Measurements from ENCODE around the gene TNPO3.

The TNPO3 gene

DNA sequence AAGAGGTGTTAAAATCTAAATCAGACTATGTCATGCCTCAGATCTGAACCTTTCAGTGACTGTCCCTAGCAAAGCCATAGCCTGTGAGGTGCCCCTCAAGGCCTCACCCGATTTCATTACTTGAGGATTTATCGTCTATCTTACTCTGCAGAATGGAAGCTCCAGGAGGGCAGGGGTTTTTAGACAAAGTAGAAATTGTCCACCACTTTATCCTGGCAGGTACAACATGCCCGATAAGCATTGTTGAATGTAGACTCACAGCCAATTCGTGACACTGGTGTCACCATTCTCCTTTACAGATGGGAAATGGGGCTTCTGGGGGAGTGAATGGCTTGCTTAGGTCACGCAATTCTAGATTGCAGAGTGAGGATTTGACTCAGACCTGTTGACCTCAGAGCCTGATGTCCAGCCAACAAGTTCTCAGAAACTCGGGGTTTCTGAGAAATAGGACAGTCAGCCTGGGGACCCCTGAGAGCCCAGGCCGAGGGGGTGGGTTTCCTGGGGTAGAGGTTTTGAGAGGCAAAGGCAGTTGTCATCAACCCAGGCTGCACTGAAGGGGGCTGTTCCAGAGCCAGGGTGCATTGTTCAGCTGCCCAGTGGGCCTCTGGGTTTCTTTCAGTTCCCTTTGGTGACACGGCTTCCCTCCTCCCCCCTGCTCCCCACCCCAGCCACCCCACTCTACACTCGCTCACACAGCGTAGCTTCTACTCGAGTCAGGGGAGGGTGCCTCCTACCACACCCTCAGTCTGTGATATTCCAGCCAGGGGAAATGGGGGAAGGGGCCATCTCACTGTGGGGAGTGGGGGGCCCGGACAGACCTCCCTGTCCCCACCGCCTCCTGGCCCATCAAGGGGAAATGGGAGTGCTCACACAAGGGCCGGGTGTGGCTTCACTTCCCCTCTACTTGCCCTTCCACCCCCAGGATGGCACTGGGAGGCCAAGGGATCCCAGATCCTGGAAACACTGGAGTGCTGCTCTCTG lies 120.3 kb downstream of the TNPO3 start:
- no peak overlapping the region for H3K27ac ChIP-seq
- TF ChIP-seq, protein P1, sequence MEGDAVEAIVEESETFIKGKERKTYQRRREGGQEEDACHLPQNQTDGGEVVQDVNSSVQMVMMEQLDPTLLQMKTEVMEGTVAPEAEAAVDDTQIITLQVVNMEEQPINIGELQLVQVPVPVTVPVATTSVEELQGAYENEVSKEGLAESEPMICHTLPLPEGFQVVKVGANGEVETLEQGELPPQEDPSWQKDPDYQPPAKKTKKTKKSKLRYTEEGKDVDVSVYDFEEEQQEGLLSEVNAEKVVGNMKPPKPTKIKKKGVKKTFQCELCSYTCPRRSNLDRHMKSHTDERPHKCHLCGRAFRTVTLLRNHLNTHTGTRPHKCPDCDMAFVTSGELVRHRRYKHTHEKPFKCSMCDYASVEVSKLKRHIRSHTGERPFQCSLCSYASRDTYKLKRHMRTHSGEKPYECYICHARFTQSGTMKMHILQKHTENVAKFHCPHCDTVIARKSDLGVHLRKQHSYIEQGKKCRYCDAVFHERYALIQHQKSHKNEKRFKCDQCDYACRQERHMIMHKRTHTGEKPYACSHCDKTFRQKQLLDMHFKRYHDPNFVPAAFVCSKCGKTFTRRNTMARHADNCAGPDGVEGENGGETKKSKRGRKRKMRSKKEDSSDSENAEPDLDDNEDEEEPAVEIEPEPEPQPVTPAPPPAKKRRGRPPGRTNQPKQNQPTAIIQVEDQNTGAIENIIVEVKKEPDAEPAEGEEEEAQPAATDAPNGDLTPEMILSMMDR (conservative IDR thresholded peaks at IDR 0.05), result no peak

DNA sequence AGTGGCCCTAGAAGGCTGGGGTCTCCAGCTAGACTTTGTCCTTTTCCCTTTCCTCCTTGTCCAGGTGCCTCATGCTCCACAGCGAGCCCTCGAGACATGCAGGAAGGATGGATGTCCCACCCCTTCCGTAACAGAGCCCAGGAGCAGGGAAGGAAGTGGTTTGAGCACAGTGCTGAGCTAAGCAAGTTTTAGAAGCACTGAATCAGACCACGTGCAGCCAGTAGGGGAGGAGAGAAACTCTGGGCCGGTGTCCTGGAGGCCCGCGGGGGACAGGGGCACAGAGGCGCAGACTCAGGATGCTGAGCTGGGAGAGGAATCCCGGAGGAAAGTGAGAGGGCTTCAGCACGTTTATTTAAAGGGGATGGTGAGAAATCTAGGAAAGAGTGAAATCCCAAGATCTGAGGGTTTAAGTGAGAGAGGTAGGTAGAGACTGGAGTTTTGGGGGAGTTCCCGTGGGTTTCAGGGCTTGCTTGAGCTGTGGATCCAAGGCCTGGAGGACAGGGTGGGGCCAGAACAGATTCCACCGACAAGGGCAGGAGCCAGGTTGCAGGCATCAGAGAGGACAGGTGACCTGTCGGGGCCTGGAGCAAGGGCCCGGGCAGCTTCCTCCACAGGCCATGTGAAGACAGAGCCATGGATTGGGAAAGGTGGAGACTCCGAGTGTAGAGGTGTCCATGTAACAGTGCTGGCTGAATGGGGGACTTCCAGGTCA lies 121.6 kb downstream of the TNPO3 start:
- TF ChIP-seq, protein P1 (conservative IDR thresholded peaks at IDR 0.05), result no peak
- H3K27ac ChIP-seq, result no peak overlapping the region

DNA sequence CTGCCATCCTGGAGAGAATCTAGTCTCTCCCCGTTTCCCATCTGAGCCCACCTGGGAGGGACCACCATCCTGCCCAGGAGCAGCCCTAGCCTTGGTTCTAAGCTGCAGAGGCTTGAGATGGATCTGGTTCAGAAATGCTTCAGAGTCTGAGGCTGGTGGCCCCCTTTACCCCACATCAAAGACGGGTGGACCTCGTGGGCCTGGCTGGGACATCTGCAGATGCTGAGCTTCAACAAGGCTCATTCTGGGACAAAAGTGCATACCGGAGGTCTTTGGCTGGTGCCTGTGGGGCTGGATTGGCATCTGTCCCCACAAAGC lies 122.1 kb downstream of the TNPO3 start:
- TF ChIP-seq, protein P1 (conservative IDR thresholded peaks at IDR 0.05), result no peak

DNA sequence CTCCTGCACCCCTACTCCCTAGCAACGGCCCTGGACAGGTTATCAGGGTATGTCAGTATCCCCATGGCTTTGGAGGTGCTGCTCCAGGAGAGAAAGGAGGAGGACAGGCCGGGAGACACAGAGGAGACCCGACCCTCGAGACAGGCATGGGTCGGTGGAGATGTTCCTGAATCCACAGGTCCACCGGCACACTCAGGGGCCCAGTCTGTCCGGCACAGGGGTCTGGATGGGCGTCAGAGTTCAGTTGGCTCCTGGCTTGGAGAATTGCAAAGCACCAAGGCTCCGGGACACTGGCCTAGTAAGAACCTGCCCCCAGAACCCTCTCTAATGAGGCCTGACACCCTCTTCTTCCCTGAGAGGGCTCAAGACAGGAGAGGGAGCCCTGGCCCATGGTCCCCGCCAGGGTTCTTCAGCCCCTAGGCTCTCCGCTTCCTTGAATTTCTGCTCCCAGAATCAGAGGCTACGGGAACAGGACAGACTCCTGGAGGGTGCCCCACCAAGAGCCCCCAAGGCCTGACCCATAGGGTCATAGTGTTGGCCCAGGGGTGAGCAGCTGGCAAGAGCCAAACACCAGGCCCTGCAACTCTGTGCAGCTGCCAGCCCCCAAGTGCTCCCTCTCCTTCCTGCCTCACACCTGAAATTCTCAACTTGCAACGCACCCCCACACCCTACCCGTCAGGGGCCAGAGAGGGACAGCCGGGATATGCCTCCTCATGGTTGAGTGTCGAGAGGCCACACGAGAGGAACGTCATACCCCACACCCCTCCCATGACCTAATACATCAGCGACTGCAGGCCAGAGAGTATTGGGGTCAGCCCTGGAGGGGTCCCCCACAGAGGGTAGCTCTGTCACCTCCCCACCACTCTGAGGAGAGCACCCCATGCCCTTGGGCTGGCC lies 122.7 kb downstream of the TNPO3 start:
- no peak overlapping the region for H3K27ac ChIP-seq

More for the DNA sequence above, 122.1 kb downstream of the TNPO3 start:
- no peak overlapping the region for H3K27ac ChIP-seq

DNA sequence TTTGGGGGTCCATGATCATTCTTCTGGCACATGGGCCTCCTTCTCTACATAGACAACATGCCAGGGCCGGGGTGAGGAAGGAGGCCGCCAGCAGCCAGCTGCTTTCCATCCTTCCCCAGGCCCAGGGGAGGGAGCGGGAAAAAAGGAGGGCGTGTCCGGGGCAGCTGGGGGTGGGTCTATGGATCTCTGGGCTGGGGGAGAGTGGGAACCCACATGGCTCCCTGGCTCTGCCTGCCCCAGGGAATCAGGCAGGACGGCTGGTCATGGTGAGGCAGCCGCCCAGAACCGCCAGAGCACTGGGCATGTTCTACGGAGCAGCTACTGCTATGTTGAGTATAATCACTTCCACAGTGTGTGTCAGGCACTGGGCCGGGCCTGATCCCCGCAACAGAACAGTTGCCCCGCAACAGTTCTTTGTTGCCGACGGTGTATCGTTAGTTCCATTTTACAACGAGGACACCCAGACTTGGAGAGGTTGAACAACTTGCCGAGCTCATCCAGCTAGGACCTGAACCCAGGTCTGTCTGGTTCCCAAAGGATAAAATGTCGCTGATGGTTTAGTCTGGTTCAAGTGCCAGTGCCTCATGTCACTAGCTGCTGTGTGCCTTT lies 123.6 kb downstream of the TNPO3 start:
- H3K27ac ChIP-seq, result no peak overlapping the region
- TF ChIP-seq, protein P1 (conservative IDR thresholded peaks at IDR 0.05), result no peak

More for the DNA sequence above, 122.7 kb downstream of the TNPO3 start:
- TF ChIP-seq, protein P1 (conservative IDR thresholded peaks at IDR 0.05), result no peak

DNA sequence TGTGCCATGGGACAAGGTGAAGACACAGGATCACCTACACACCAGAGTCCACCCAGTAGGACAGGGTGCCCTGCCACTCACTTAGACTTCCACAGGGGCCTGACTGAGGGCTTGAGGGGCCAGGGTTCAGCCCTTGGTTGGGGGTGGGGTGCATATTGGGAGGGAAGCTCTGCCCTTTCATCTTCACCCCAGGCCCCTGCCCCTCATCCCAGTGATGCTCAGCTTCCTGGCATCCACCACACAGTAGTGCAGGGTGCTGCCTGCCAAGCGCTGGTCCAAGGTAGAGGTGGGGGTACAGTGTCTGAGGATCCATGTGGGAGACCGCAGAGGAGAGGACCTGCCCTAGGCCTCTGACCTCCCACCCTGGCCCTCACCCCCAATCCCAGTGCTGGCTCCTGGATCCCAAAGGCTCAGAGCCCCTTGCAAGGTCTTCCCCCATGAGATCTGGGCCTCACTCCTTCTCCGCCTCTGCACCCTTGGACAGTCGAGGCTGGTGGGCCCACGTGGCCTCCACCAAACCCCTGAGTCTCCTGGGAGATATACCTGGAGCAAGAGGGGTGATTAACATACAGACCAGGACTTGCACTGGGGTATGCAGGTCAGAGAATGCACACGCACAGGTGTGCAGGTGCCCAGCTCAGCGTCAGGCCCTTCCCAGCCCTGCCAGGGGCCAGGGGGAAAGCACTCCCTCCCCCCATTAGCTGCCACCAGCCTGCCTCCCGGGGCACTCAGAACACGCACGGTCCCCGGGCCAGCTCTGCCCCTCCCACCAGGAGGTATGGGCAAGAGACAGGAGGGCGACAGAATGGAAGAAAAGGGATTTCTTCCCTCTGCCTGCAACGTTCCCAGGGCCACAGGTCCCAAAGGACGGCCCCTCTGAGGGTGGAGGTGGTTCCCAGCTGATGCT lies 125.8 kb downstream of the TNPO3 start:
- TF ChIP-seq, protein P1 (conservative IDR thresholded peaks at IDR 0.05), result no peak
- H3K27ac ChIP-seq, result no peak overlapping the region

Measured in VCaP (cell line).